GM12878 (cell line): ENCODE measurements around the gene ZC3H12D. TPM values are rescaled to one million over a fixed set of nuclear protein-coding genes. Genes with fewer than 3 reads are reported as not detected.

Source experiments
- BMI1 ChIP-seq: fragments of 450-650 bp; IDR thresholded peaks from 2 replicates; pipeline ENCODE4 v1.6.1; 2016; ENCODE audit warnings: mild to moderate bottlenecking, moderate library complexity, borderline replicate concordance
- CBFB ChIP-seq: IDR thresholded peaks from 2 replicates; pipeline ENCODE4 v1.6.1; 2016; ENCODE audit warnings: antibody characterized with exemption, low read depth
- CHD4 ChIP-seq: fragments of 200-600 bp; sonication (generic); IDR thresholded peaks from 2 replicates; pipeline ENCODE4 v1.6.1; 2016; ENCODE audit warnings: mild to moderate bottlenecking
- EZH2 ChIP-seq: IDR thresholded peaks from 2 replicates; pipeline ENCODE4 v1.6.1; 2012; ENCODE audit warnings: low read depth, mild to moderate bottlenecking, control low read depth, inconsistent platforms, low read length, borderline replicate concordance; ENCODE audit not compliant: control insufficient read depth
- IRF3 ChIP-seq: fragments of 450-650 bp; IDR thresholded peaks from 2 replicates; pipeline ENCODE4 v1.6.1; 2014; ENCODE audit warnings: mild to moderate bottlenecking
- JUND ChIP-seq: IDR thresholded peaks from 2 replicates; pipeline ENCODE4 v1.6.1; 2012; ENCODE audit warnings: low read depth, mild to moderate bottlenecking, low read length, improper control_type of control experiment, moderate library complexity
- KAT2A ChIP-seq: conservative IDR thresholded peaks from 2 replicates; pipeline ENCODE4 v1.6.1; 2011; ENCODE audit warnings: low read depth, low read length; ENCODE audit not compliant: control insufficient read depth
- MYB ChIP-seq: fragments of 150-350 bp; IDR thresholded peaks from 2 replicates; pipeline ENCODE4 v1.6.1; 2014; ENCODE audit warnings: mild to moderate bottlenecking, low read depth, low read length, borderline replicate concordance
- MYC ChIP-seq: IDR thresholded peaks from 2 replicates; pipeline ENCODE4 v1.6.1; 2011; ENCODE audit warnings: mild to moderate bottlenecking, low read length, moderate library complexity, inconsistent platforms; ENCODE audit not compliant: insufficient read depth, insufficient replicate concordance, insufficient read length, severe bottlenecking
- NBN ChIP-seq: fragments of 450-650 bp; IDR thresholded peaks from 2 replicates; pipeline ENCODE4 v1.6.1; 2016
- POLR2AphosphoS2 ChIP-seq: IDR thresholded peaks from 2 replicates; pipeline ENCODE4 v1.6.1; 2011; ENCODE audit warnings: low read depth, mild to moderate bottlenecking, low read length, improper control_type of control experiment, moderate library complexity
- SIN3A ChIP-seq: IDR thresholded peaks from 2 replicates; pipeline ENCODE4 v1.6.1; 2012; ENCODE audit warnings: low read depth, low read length, improper control_type of control experiment
- SMAD5 ChIP-seq: IDR thresholded peaks from 2 replicates; pipeline ENCODE4 v1.6.1; 2016; ENCODE audit warnings: antibody characterized with exemption, low read depth
- TCF7 ChIP-seq: IDR thresholded peaks from 2 replicates; pipeline ENCODE4 v1.6.1; 2014; ENCODE audit warnings: antibody characterized with exemption, borderline replicate concordance
- WRNIP1 ChIP-seq: IDR thresholded peaks from 2 replicates; pipeline ENCODE4 v1.6.1; 2011; ENCODE audit warnings: low read depth, low read length, improper control_type of control experiment, borderline replicate concordance
- ZBTB33 ChIP-seq: fragments of 450-650 bp; IDR thresholded peaks from 2 replicates; pipeline ENCODE4 v1.6.1; 2017; ENCODE audit warnings: mild to moderate bottlenecking
- ZBTB4 ChIP-seq: fragments of 450-650 bp; formaldehyde crosslinking; IDR thresholded peaks from 2 replicates; pipeline ENCODE4 v1.4.0; 2022; ENCODE audit warnings: mild to moderate bottlenecking, moderate library complexity
- ZBTB40 ChIP-seq: fragments of 450-650 bp; IDR thresholded peaks from 2 replicates; pipeline ENCODE4 v1.6.1; 2016; ENCODE audit warnings: mild to moderate bottlenecking, moderate library complexity, borderline replicate concordance
- ZNF274 ChIP-seq: IDR thresholded peaks from one replicate; pipeline ENCODE4 v1.8.0; 2011; ENCODE audit not compliant: insufficient read length, insufficient read depth
- polyA plus RNA-seq, 11 experiments: library from polyadenylated mRNA; depleted of rRNA in 4 of 11; unstranded in 6 of 11; stranded (reverse) in 5 of 11; fragments of >200 nt; fragmentation: Nextera tagmentation in 4 of 11; fragmentation: Illumina TruSeq in 1 of 11; extraction: Ambion mirVana in 4 of 11; extraction: Trizol in 1 of 11; gene quantifications; 1 replicate in 1 of 11; 2 replicates in 10 of 11; pipeline versions ENCODE4 v1.2.1 to v1.2.3, GENCODE V29; 2011 to 2016; ENCODE audit warnings: inconsistent platforms in 2 of 11, missing spikeins in 2 of 11, low read depth in 1 of 11
- total RNA-seq, 4 experiments: library from RNA; depleted of rRNA in 3 of 4; stranded (reverse); fragments of >200 nt in 3 of 4; fragmentation: Illumina TruSeq in 1 of 4; extraction: Trizol in 1 of 4; gene quantifications; 2 replicates each; pipeline versions ENCODE4 v1.2.1 to v1.2.3, GENCODE V29; 2013 to 2021

The ZC3H12D gene
- total and polyA plus RNA-seq, 10 of the 15 experiments (the other 5 are each of a cell fraction or from before 2014, with no cell fraction given): 1.4 to 29.7 (median 8.8) TPM

- TF ChIP-seq MYC (no peak), JUND (no peak), MYB (no peak), ZBTB4 (CRISPR knock-in tag) (no peak), SMAD5 (no peak), CBFB (no peak), ZNF274 (no peak), ZBTB33 (no peak), EZH2 (no peak), WRNIP1 (no peak), KAT2A (no peak), TCF7 (no peak), POLR2AphosphoS2 (no peak), ZBTB40 (no peak), NBN (no peak), SIN3A (no peak), CHD4 (no peak), IRF3 (no peak), BMI1 (no peak; the same call in 1 of the 2 replicates)
Observed at GRCh38 chr6:149482545-149483333, 2.1 kb downstream of the ZC3H12D start (continued).
